Breast epithelium (tissue), 3 donors: ENCODE measurements around the gene ENTPD1.

Source experiments
- POLR2A ChIP-seq: fragments of 450-650 bp; IDR thresholded peaks from one replicate; pipeline ENCODE4 v1.6.1; 2016; ENCODE audit warnings: antibody characterized with exemption, mild to moderate bottlenecking, moderate library complexity
- TF ChIP-seq, protein P1 (sequence below), 3 donors: fragments of 450-650 bp; IDR thresholded peaks; one replicate each; pipeline ENCODE4 v1.5.1; 2016 to 2017; ENCODE audit warnings: antibody characterized with exemption in 3 of 3, mild to moderate bottlenecking in 3 of 3, moderate library complexity in 3 of 3

DNA sequence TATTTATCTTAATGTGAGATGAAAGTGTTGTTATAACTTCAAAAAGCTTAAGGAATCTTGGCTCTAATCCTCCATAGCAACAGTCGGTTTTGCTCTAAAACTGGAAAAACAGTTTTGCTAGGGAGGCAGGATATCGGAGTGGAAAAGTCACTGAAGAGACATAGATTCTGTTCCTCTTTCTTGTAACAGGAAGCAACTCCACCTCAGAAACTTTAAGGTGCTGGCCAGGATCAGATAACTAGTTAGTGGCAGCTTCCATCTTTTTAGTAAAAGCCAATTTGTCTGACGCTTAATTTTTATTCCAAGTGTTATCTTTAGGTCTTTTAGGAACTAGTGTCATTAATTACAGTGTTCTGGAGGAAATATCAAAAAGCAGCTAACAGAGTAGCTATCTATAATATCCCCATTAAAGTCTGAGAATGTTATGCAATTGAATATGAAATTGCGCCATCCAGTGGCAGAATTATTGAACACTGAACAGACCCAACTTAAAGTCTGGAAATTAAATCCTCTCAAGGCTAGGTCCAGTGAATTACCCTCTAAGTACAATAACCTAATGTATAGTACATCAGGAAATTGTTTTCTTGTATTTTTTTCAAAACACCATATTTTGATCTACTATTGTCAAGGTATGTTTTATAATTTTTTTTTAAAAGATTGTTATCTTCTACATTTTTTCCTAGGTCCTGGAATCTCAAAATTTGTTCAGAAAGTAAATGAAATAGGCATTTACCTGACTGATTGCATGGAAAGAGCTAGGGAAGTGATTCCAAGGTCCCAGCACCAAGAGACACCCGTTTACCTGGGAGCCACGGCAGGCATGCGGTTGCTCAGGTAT, 85.9 kb downstream of the ENTPD1 start:
- TF ChIP-seq, protein P1, sequence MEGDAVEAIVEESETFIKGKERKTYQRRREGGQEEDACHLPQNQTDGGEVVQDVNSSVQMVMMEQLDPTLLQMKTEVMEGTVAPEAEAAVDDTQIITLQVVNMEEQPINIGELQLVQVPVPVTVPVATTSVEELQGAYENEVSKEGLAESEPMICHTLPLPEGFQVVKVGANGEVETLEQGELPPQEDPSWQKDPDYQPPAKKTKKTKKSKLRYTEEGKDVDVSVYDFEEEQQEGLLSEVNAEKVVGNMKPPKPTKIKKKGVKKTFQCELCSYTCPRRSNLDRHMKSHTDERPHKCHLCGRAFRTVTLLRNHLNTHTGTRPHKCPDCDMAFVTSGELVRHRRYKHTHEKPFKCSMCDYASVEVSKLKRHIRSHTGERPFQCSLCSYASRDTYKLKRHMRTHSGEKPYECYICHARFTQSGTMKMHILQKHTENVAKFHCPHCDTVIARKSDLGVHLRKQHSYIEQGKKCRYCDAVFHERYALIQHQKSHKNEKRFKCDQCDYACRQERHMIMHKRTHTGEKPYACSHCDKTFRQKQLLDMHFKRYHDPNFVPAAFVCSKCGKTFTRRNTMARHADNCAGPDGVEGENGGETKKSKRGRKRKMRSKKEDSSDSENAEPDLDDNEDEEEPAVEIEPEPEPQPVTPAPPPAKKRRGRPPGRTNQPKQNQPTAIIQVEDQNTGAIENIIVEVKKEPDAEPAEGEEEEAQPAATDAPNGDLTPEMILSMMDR (IDR thresholded peaks at IDR 0.05), result peak; percentile 54 to 75 (median 56)
- no peak for TF ChIP-seq POLR2A
